Stimulated activated naive CD8-positive, alpha-beta T cell treated with anti-CD3 and anti-CD28 coated beads, Interleukin-15, Interleukin-2, amounts not matched to agents 100 U/mL and 50 U/mL, for 24 hours (primary cell): ENCODE measurements around the gene AGPS.
"Not testable (repeated sequence)": the region's sequence is repeated elsewhere in the genome, so short reads cannot be mapped to it uniquely, and the experiment has no call there.

ENCODE experiments used
- ATAC-seq: fragments of 150-1000 bp; cut with Tn5 transposase; one replicate; pipeline ENCODE4 v1.10.0; 2021
- DNase-seq: peaks from one replicate; pipeline ENCODE4 v3.0.0; 2021

AGPS gene

GRCh38 chr2:177529166-177529565, 136.6 kb downstream of the AGPS start:
- DNase-seq (no peak), ATAC-seq (no peak)

- ATAC-seq: no peak
- no peak for DNase-seq
These were observed 138.0 kb downstream of the AGPS start for GRCh38 chr2:177530561-177530960.

GRCh38 chr2:177531706-177532105, 139.1 kb downstream of the AGPS start:
- no peak for ATAC-seq

GRCh38 chr2:177532567-177532966, 140.0 kb downstream of the AGPS start:
- DNase-seq: no peak
- ATAC-seq: no peak

More at GRCh38 chr2:177531706-177532105, 139.1 kb downstream of the AGPS start:
- DNase-seq: no peak

- DNase-seq (no peak), ATAC-seq (no peak)
These were observed 140.7 kb downstream of the AGPS start for GRCh38 chr2:177533253-177533652.

- DNase-seq (no peak), ATAC-seq (no peak)
These were observed 142.4 kb downstream of the AGPS start for GRCh38 chr2:177535000-177535399.

- DNase-seq (no peak), ATAC-seq (no peak)
These were observed 143.5 kb downstream of the AGPS start for GRCh38 chr2:177535958-177536504.

GRCh38 chr2:177537213-177537612, 144.6 kb downstream of the AGPS start:
- DNase-seq: no peak
- ATAC-seq: no peak

- DNase-seq (no peak), ATAC-seq (no peak)
These were observed 145.1 kb downstream of the AGPS start for GRCh38 chr2:177537636-177538035.

- no peak for ATAC-seq
These were observed 145.8 kb downstream of the AGPS start for GRCh38 chr2:177538323-177538722.

GRCh38 chr2:177540283-177540682, 147.7 kb downstream of the AGPS start:
- ATAC-seq: no peak
- DNase-seq: no peak

More at GRCh38 chr2:177538323-177538722, 145.8 kb downstream of the AGPS start:
- DNase-seq: no peak

- no peak for DNase-seq
- ATAC-seq: no peak
These were observed 148.9 kb downstream of the AGPS start for GRCh38 chr2:177541258-177541991.

- no peak for DNase-seq
- no peak for ATAC-seq
These were observed 149.8 kb downstream of the AGPS start for GRCh38 chr2:177542396-177542795.

GRCh38 chr2:177543007-177543760, 150.6 kb downstream of the AGPS start:
- DNase-seq (no peak), ATAC-seq (no peak)

- ATAC-seq: no peak
- no peak for DNase-seq
These were observed 152.6 kb downstream of the AGPS start for GRCh38 chr2:177545143-177545542.

GRCh38 chr2:177545981-177546585, 153.5 kb downstream of the AGPS start:
- no peak for DNase-seq
- no peak for ATAC-seq

GRCh38 chr2:177547122-177547521, 154.5 kb downstream of the AGPS start:
- ATAC-seq (peak; percentile 55), DNase-seq (no peak)

- ATAC-seq: no peak
- no peak for DNase-seq
These were observed 155.2 kb downstream of the AGPS start for GRCh38 chr2:177547772-177548171.

GRCh38 chr2:177548636-177549035, 156.1 kb downstream of the AGPS start:
- ATAC-seq (no peak), DNase-seq (no peak)

- DNase-seq (no peak), ATAC-seq (no peak)
These were observed 156.6 kb downstream of the AGPS start for GRCh38 chr2:177549171-177549570.

- DNase-seq (no peak), ATAC-seq (no peak)
These were observed 158.0 kb downstream of the AGPS start for GRCh38 chr2:177550264-177551200.

GRCh38 chr2:177551360-177551759, 158.8 kb downstream of the AGPS start:
- not testable (repeated sequence) for DNase-seq, ATAC-seq
